ENCODE data around the gene HOXB9.

DNA sequence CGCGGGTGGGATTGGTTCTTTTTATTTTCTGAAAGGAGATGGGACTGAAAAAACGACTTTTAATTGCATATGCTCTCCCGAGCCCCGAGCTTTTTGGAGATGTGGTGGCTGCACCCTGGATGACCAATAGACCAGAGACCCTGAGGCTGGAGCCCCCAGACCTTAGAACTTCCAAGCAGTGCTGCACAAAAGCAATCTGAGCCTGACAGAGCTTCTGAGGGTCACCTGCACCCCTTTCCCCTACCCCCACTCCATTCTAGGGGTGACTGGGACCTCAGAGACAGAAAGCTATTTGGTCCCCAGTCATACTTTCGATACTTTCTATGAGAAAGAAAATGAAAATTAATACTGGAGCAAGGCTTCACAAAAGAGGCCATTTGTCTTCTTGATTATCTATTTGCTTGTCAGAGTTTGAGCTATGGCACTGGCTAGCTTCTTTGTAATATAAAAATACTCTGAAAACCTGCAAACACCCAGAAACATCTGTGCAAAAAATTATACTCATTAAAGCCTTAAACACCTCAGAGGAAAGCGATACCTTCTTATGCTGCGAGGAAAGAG lies 51.6 kb downstream of the HOXB9 start:
- TF ChIP-seq, protein P1, sequence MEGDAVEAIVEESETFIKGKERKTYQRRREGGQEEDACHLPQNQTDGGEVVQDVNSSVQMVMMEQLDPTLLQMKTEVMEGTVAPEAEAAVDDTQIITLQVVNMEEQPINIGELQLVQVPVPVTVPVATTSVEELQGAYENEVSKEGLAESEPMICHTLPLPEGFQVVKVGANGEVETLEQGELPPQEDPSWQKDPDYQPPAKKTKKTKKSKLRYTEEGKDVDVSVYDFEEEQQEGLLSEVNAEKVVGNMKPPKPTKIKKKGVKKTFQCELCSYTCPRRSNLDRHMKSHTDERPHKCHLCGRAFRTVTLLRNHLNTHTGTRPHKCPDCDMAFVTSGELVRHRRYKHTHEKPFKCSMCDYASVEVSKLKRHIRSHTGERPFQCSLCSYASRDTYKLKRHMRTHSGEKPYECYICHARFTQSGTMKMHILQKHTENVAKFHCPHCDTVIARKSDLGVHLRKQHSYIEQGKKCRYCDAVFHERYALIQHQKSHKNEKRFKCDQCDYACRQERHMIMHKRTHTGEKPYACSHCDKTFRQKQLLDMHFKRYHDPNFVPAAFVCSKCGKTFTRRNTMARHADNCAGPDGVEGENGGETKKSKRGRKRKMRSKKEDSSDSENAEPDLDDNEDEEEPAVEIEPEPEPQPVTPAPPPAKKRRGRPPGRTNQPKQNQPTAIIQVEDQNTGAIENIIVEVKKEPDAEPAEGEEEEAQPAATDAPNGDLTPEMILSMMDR (IDR thresholded peaks at IDR 0.05) = no peak
- TF ChIP-seq POLR2A (IDR thresholded peaks at IDR 0.05) = no peak
